CD4-positive, alpha-beta T cell treated with Interleukin-1 beta for 1 hour (primary cell): ENCODE measurements around the gene OBSL1.

ENCODE experiments used
- DNase-seq, 2 donors: peaks; one replicate each; pipeline ENCODE4 v3.0.0-alpha.2; 2020 to 2022

The OBSL1 gene

DNA sequence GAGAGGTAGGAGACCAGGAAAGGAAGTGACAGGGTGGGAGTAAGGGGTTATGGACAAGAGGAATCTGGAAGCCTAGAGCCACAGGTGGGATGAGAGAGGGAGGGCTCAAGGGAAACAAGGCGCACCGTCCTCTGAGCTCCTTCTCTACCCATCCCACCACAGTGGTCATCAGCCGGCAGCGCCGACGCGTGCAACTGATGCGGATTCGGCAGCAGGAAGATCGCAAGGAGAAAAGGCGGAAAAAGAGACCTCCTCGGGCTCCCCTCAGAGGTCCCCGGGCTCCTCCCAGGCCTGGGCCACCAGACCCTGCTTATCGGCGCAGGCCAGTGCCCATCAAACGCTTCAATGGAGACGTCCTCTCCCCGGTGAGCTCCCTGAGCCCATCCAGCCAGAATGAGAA, 22.3 kb downstream of the OBSL1 start:
- no peak for DNase-seq

DNA sequence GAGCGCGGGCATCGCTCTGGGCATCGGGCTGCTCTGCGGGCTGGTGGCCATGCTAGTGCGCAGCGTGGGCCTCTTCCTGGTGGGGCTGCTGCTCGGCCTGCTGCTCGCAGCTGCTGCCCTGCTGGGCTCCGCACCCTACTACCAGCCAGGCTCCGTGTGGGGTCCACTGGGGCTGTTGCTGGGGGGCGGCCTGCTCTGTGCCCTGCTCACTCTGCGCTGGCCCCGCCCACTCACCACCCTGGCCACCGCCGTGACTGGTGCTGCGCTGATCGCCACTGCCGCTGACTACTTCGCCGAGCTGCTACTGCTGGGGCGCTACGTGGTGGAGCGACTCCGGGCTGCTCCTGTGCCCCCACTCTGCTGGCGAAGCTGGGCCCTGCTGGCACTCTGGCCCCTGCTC, 23.7 kb downstream of the OBSL1 start:
- no peak for DNase-seq

DNA sequence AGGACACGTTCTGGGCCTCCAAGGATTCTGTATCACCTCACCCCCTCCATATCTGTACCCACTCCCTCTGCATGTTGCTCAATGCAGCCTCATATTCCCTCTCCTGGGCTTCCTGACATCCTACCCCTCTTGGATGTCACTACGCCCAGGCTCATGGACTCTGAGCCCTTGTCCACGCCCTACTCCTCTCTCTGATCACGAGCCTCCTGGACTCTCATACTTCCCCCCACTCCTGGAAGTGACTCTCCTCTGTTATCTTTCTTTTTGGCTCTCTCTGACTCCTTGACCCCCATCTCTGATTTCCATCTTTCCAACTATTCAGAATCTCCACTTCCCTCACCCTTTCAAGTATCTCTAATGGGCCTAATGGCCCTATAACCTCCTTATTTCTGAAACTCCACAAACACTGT, 25.4 kb downstream of the OBSL1 start:
- no peak for DNase-seq

DNA sequence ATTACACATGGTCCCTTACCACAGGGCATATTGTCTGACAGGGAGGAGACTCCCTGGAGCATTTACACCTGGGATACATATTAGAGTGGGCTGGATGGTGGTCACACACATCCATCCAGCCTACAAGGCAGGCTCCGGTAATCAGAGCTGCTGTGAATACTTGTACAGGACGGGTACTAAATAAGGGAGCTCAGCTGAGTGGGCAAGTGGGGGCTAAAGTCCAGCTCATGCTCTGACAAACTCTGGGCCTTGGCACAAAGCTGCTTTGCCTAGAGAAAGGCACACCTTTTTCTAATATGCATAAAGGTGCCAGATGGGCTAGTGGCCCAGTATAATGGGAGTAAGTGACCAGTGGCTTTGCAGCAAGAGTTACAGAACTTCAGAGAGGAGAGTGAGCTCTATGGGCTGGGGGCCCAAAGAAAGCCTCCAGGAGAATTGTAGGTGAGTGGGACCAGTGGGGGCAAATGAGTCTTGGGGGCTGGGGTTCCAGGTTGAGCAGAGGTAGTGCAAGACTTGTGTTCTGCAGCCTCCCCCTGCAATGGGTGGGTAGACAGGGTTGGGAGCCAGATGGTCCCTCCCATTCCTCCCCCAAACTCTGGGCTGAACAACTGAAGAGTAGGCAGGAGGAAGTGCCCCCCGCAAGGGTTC, 25.9 kb downstream of the OBSL1 start:
- no peak for DNase-seq

DNA sequence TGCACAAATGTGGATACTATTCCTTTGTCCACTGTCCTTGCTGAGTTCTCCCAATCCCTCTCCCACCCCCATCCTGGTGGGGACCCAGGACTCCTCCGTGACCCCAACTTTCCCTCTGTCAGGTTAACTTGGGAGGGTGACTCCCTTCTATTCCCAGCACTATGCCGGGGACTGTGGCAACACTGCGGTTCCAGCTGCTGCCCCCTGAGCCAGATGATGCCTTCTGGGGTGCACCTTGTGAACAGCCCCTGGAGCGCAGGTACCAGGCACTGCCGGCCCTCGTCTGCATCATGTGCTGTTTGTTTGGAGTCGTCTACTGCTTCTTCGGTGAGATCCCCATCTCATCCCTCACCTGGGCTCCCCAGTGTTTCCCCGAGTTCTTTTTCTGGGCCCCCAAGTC, 26.8 kb downstream of the OBSL1 start:
- DNase-seq, result no peak

DNA sequence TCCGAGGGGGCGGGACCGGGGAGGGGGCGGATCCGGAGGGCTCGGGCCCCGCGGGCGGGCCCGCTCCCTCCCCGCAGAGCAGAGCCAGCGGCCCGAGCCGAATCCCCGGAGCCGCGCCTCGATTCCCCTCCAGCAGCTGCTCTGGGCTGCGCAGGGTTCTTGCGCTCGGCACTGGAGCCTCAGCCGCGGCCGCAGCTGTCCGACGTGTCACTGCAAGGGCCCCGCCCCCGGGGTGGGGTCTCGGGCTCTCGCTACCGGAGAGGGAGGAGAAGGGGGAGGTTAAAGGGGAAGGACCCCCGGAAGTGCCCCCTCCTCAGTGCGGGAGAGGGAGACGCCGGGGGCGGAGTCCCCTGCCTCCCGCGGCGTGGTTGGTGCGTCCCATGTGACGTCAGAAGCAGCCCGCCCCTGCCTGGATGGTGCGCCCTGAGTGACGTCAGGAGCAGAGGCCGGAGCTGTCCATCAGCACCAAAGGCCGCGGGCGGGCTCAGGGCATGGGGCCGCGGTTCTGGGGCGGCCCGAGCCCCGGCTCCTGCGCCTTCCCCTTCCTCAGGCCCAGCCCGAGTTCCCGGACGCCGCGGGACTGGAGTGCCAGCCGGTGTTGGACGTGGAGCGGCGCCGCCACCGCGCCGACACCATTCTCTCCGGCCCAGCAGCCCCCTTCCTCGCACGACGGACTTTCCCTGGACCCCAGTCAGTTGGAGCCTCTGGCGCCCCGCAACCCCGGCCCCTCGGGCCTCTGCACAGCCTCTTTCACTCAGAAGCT, 27.6 kb downstream of the OBSL1 start, which contains the start of the genes CHPF and TMEM198:
TSS of gene CHPF (minus strand) at position 214 of the 763 bp plus-strand sequence. CDS start 271 bp downstream, outside the sequence.
TSS of gene TMEM198 (plus strand) at position 433 of the 763 bp plus-strand sequence. CDS start 700 bp downstream, outside the sequence.
- peak; percentile 95 to 96 for DNase-seq

DNA sequence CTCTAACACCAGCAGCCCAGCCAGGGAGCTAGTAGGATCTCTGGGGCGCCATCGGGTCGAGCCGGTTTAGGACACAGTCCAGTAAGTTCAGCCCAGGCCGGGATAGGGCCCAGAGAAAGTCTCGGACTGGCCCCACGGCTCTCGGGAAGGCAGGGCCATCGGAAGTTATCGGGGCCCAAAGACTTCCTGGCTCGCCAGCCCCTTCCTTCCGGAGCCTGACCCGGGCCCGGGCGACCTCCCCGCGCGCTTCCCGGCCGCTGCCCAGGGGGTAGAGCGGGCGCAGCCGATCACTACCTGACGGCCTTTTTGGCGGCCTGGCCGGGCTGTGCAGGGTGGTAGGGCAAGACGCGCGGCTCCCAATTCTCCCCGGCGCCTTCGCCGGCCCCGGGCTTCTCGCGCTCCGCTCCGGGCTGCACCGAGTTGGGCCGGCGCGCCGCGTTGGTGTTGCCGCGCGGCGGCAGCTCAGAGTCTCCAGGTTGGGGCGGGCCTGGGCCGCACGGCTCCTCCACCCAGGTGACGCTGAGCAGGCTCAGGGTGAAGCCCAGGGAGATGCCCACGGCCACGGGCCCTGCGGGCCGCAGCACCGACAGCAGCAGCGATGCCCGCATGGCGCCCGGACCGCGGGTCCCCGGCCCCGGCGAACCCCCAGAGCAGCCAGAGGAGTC, 28.3 kb downstream of the OBSL1 start:
- no peak for DNase-seq

DNA sequence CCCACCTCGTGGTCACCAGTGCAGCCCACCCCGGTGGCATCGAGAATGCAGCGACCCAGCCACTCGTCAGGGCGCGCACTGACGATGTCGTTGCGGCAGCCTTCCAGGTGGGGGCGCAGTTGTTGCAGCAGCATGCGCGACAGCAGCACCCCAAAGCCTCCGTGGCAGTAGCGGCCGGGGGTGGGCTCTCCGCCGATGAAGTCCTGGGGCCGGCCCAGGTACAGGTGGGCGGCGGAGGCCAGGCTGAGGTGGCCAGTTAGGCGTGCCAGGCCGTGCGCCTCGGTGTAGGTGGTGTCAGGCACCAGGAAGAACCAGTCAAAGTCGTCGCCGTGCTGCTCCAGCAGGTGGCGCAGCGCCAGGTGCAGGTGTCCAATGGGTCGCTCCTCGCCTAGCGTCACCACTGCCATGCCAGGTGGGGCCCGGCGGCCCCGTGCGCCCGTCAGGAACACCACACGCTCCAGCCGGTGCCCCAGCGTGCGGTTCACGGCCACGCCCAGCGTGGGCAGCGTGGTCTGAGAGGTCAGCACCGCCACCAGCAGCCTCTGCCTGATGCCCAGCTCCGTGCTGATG, 29.6 kb downstream of the OBSL1 start:
- peak; percentile 87 to 91 for DNase-seq

DNA sequence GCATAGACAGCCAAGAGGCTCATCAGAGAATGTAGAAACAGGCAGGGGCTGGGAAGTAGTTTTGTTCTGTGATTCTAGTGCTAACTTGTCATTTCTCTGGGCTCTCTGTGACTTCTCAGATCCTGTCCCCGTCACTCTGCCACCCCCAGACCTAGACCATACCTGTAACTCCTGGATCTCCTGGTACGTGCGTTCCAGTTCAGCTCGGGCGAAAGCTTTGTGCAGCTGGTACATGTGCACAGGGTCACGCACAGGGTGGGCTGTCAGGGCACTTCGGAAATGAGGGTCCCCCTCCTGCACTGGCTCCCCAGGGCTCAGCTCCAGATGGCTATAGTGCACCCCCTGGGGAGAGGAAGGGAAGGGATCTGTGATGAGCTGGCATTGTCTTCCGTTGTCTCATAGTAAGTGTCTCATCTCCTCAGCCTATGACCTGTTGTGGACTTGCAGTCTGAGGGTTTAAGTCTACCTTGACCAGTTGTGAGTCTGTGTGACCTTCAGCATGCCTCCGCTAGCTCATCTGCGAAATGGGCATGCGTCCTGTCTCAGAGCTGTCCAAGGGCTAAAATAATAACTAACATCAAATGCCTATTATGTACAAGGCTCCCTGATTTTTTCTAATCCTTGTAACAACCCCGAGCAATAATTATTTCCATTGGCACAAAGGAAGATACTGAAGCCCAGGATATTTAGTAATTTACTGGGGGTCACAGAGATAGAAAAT, 30.4 kb downstream of the OBSL1 start:
- DNase-seq, result no peak

DNA sequence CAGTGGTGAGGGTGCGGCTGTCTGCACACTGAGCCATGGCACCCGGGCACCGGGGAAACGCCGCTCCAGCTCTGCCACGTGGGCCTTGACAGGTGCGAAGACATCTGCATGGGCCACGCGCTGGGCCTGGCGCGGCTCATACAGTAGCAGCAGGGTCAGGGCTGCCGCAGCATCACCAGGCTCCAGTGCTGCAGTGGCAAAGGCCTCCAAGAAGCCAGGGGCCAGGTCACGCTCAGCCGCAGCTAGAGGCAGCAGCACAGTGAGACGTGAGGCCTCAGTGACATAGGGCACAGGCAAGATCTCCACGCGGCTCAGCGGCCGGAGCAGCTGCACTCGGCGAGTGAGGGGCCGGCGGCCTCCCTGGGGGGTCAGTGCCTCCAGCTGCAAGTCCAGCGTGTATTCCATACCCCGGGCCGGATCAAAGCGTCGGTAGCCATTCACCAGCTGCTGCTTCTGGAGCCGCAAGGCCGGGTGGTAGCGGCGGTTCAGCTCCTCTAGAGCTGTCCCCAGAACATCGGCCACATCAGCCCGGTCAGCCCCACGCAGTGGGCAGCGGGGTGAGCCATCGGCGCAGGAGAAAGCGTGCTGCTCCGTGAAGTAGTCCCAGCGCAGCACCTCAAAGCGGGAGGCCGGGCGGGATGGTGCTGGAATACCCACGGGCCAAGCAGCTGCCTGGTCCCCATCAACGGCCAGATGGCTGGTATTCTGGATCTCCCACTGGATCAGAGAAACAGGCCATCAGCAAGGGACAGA, 31.2 kb downstream of the OBSL1 start:
- DNase-seq, result no peak

DNA sequence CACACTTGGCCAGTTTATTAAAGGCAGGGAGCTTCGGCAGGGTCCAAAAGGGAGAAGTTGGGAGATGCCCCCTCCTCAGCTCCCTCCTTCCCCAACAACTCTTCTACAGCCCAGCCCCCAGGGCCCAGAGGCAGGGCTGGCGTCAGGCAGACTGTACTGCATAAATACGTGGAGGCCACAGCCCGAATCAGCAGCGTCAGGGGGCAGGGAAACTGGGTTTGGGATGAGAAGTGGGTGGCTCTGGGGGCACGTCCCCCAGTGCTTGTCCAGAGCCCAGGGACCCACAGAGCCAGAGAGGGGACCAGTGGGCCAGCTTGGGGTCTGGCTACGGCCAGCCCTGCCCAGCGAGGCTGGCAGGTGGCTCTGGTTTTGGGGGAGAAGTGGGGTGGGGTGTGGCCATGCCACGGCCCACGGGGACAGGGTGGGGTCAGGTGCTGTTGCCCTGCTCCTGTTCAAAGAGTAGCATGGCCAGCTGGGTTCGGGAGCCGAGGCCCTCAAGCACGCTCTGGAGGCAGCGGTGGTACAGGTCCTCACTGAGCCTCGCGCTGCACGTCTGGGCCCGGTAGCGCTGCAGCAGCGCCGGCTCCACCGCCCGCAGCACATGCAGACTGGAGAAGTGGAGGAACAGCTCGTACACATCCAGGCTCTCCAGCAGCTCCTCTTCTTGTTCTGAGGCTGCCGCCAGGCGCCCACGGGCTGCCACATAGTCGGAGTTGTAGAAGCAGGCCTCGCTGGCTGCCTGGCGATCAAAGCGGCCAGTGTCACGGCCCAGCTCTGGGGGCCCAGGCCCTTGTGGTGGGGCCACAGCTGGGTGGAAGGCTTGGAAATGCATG, 32.2 kb downstream of the OBSL1 start:
- no peak for DNase-seq

DNA sequence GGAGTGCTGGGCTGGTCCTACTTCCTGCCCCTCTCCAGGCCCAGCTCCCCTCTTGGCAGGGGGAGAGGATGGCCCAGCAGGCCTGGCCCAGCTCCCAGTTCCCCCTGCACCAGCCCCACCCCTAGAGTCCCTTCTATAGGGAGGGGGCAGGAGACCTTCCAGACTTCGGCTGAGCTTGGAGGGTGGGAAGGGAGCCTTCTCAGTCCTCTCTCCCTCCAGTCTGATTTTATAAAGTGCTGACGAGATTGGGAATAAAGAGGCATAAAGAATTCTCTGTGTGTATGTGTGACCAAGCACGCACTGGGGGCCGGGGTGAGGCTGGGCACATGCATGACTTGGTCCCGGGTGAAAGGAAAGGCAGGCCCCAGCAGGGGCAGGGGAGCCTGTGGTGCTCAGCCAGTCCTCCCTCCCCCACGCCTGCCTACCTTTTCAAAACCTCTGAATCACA, 32.8 kb downstream of the OBSL1 start:
- DNase-seq, result no peak

DNA sequence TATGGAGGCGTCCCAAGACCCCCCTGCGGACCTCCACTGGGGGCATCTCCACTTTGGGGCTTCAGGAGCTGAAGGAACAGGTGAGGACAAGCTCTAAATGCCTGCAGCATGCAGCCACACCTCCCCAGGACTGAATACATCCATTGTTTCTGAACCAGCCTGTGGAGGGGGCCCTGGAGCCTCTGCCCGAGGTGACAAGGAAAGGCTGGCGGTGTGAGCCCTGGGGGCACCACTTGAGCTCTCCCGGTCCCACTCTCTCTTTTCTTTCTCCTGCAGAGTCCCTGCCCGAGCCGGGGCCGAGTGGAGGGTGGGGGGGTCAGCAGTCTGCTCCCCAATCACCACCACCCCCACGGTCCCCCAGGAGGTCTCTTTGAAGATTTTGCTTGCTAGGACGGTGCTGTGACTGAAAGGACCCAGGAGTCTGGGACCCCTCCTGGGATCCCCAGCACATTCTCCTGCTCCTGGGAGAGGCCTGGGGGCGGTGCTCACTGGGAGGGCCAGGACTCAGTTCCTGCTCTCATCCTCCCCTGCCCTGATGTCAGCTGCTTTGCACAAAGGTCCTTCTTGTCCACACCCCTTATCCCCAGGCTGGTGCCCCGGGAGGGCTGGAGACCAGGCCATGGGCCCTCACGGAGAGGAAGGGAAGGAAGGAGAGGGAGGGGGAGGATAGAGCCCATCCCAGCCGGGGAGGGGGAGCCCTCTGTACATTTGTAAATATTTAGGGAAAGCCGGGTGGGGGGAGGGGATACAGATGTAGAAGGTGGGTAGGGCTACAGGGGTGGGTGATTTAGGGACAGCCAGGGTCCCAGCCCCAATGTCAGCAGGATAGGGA, 33.5 kb downstream of the OBSL1 start:
- DNase-seq, result no peak

DNA sequence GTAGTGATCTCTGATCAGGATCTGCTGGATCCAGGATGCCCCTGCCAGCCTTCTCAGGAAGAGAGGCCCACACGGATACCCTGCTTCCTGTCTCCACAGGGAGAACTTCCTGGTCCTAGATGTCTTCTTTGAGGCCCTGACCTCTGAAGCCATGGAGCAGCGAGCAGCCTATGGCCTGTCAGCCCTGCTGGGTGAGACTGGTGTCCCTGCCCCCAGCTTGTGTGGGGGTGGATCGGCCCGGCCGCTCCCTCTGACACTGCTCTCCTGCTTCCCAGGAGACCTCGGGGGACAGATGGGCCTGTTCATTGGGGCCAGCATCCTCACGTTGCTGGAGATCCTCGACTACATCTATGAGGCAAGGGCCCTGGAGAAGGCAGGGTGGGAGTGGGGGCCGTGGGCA, 34.4 kb downstream of the OBSL1 start:
- DNase-seq, result no peak

DNA sequence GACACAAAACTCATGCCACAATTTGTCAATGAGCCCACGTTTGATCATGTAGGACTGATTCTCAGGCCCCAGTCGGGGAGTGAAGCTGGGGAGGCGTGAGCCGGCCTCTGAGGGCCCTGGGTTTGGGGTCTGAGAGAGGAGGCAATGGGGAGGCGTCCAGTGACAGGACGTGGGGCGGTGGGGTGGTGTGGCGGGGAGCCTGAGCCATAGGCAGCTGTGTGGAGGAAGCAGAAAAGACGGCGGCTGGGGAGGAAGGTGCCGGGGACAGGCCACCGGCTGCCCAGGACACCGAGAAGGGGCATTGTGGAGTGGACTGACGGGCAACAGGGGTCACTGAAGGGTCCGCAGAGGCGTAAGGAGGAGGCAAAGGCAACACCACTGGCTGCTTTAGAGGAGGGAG, 34.9 kb downstream of the OBSL1 start:
- no peak for DNase-seq

DNA sequence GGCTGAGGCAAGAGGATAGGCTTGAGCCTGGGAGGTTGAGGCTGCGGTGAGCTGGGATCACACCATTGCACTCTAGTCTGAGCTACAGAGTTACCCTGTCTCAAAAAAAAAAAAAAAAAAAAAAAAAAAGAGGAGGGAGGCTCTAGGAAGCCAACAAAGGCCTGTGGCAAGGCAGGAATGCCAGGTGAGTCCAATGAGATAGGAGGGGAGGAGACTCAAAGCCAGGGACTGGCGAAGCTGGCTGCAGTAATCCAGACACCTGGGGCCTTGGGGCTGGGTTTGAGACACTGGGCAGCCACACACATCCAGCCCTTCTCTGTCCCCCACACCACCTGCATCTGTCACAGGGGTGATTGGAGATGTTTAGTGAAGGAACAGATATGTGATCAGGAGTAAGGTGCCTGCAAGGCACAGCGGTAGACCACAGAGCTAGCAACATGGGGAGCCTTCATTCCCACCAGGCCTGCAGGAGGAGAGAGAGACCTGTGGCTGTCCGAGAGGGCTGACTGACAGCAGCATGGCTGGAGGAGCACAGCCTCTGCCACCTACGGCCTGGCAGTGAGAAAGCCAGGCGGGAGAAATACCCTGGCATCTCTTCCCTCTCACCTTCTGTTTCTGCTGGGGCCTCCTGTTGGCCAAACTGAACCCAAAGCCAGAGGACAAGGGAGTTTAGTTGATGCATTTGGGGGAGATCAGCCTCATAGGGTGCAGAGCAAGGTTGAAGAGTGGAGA, 37.2 kb downstream of the OBSL1 start:
- DNase-seq, result no peak

DNA sequence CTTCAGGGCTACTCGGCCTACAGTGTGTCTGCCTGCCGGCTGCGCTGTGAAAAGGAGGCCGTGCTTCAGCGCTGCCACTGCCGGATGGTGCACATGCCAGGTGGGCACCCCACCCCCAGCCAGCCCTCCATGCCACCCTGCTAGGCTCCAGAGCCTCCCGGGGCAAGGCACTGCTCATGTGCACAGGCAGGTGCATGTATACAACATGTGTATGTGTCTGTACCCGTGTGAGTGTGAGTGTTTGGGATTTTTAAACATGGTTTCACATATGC, 39.0 kb downstream of the OBSL1 start:
- no peak for DNase-seq

DNA sequence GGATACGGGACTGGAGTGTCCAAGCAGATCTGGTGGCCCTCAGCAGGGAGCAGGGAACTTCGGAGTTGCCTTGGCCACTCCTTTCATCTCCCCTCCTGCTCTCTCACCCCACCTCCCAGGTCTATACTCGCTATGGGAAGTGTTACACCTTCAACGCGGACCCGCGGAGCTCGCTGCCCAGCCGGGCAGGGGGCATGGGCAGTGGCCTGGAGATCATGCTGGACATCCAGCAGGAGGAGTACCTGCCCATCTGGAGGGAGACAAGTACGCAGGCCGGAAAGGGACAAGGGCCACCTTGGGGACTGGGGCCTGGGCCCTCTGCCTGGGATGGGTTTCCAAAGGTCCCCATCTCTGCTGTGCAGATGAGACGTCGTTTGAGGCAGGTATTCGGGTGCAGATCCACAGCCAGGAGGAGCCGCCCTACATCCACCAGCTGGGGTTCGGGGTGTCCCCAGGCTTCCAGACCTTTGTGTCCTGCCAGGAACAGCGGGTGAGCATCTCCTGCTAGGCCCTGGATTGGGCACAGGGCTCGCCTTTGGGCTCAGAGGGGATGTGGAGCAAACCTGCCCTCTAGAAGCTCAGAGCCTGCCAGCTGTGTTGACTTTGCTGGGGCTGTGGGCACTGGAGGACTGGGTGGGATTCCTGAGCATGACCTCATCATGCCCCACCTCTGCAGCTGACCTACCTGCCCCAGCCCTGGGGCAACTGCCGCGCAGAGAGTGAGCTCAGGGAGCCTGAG, 39.5 kb downstream of the OBSL1 start:
- DNase-seq, result no peak
